Ectodermal cell (in vitro differentiated cells): ENCODE results near the gene SOAT2.

Experiments used
- H3K27ac ChIP-seq: 2 replicates; pipeline ENCODE4 v1.7.0; 2013; ENCODE audit warnings: mild to moderate bottlenecking, low read depth, low read length; ENCODE audit not compliant: insufficient read depth, poor library complexity, severe bottlenecking
- H3K27me3 ChIP-seq: 2 replicates; pipeline ENCODE4 v1.7.0; 2013; ENCODE audit warnings: mild to moderate bottlenecking, low read length; ENCODE audit not compliant: insufficient read depth, control insufficient read depth, poor library complexity, severe bottlenecking
- H3K36me3 ChIP-seq: one replicate; pipeline ENCODE4 v1.7.0; 2013; ENCODE audit warnings: low read length; ENCODE audit not compliant: control insufficient read depth, insufficient read depth
- H3K4me1 ChIP-seq: one replicate; pipeline ENCODE4 v1.7.0; 2013; ENCODE audit warnings: low read length; ENCODE audit not compliant: control insufficient read depth, insufficient read depth
- H3K4me3 ChIP-seq: 2 replicates; pipeline ENCODE4 v1.7.0; 2013; ENCODE audit warnings: low read depth, low read length, control low read depth; ENCODE audit not compliant: insufficient read depth
- H3K9me3 ChIP-seq: 2 replicates; pipeline ENCODE4 v1.7.0; 2013; ENCODE audit warnings: mild to moderate bottlenecking, low read length, moderate library complexity; ENCODE audit not compliant: control insufficient read depth
- WGBS, 2 experiments: methylation state at CpG; one replicate each; pipeline ENCODE4 v1.1.7; 2013; ENCODE audit warnings: missing lambda C conversion rate in 2 of 2; 5-methylcytosine and 5-hydroxymethylcytosine counted together

SOAT2 gene

DNA sequence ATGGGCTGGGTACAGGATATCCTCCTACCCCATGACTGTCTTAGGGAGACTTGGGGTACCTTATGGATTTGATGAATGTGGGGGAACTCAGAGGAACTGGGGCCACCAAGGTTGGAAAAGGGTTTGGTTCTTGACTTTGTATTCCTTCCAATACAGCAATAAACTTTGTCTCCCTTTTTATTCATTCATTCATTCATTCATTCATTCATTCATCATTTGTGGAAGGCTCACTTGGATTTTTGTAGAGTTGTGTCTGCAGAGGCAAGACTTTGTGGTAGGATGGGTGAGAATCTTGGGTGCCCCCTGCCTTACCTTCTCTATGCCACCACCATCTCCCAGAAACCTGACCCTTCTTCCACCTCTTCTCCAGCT lies 21.1 kb downstream of the SOAT2 start:
- Histone ChIP-seq H3K27ac (no peak overlapping the region), H3K36me3 (no peaks in the 10 kb centered on the region), H3K9me3 (no peaks in the 10 kb centered on the region), H3K27me3 (peaks cover 2% of the 10 kb centered on the region), H3K4me3 (no peak overlapping the region), H3K4me1 (no peaks in the 10 kb centered on the region)

GRCh38 chr12:53127169-53127568 lies 23.9 kb downstream of the SOAT2 start:
- H3K4me1 ChIP-seq, result no peaks in the 10 kb centered on the region
- WGBS, 2 experiments, result 87 to 88% methylated on average over 1 of the region's 1 CpG
- no peaks in the 10 kb centered on the region for H3K27me3 ChIP-seq
- no peaks in the 10 kb centered on the region for H3K9me3 ChIP-seq
- H3K36me3 ChIP-seq, result no peaks in the 10 kb centered on the region
- no peak overlapping the region for H3K4me3 ChIP-seq
- no peak overlapping the region for H3K27ac ChIP-seq

- no peaks in the 10 kb centered on the region for H3K9me3 ChIP-seq
- WGBS, 2 experiments, result 83 to 86% methylated on average over 10 of the region's 10 CpGs
- no peaks in the 10 kb centered on the region for H3K4me1 ChIP-seq
- H3K27me3 ChIP-seq, result no peaks in the 10 kb centered on the region
- H3K36me3 ChIP-seq, result no peaks in the 10 kb centered on the region
- H3K27ac ChIP-seq, result no peak overlapping the region
- no peak overlapping the region for H3K4me3 ChIP-seq
Observed at GRCh38 chr12:53128780-53129569, 25.7 kb downstream of the SOAT2 start.

DNA sequence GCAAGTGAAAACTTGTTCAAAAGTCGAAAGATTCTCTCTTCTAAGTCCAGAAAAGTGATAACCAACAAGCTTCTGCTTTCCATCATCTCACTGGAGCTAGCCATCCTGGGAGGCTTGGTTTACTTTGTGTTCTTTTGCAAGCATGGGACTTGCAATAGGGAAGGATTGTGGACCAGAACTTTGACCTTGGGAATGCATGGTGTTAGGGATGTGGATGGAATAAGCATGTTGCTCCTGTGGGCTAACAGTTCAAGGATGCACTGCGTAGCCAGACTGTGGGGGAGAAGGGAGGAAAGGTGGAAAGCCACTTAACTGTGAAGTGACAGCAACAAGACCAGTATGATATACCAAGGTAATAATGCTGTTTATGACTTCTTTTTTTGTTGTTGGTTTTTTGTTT lies 28.6 kb downstream of the SOAT2 start:
- WGBS, 2 experiments, result 92% methylated on average over 2 of the region's 2 CpGs
- H3K27me3 ChIP-seq, result no peaks in the 10 kb centered on the region
- H3K4me3 ChIP-seq, result no peak overlapping the region
- H3K4me1 ChIP-seq, result no peaks in the 10 kb centered on the region
- no peaks in the 10 kb centered on the region for H3K9me3 ChIP-seq
- H3K36me3 ChIP-seq, result no peaks in the 10 kb centered on the region
- no peak overlapping the region for H3K27ac ChIP-seq

DNA sequence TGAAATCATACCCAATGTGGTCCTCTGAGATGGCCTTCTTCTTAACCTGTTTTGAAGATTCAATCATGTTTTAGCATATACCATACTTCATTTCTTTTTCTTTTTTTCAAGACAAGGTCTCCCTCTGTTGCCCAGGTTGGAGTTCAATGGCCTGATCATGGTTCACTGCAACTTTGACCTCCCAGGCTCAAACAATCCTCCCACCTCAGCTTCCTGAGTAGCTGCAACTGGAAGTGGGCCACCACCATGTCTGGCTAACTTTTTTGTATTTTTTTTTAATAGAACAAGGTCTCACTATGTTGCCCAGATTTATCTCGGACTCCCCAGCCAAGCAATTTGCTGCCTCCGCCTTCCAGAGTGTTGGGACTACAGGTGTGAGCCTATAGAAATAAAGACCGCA lies 30.4 kb downstream of the SOAT2 start:
- WGBS, 2 experiments, result 91 to 96% methylated on average over 3 of the region's 3 CpGs
- no peaks in the 10 kb centered on the region for H3K4me1 ChIP-seq
- H3K4me3 ChIP-seq, result no peak overlapping the region
- no peaks in the 10 kb centered on the region for H3K9me3 ChIP-seq
- H3K36me3 ChIP-seq, result no peaks in the 10 kb centered on the region
- no peaks in the 10 kb centered on the region for H3K27me3 ChIP-seq
- H3K27ac ChIP-seq, result no peak overlapping the region

DNA sequence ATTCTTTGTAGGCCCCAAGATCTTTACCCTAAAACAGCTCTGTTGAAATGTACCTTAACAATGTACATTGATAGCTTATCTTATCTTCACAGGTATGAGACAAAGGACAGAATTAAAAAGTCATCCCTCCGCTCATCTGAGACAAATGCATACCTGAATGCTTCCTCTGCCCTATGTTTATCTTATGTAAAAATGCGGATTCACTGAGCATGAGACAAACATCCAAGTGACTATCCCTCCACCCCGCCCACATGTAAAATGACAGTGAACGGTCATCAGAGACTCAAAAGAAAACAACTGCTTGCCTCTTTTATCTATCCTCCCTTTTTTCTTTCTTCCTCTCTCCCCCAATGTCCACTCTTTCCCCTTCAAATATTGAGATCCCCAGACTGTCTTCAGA lies 40.1 kb downstream of the SOAT2 start:
- H3K4me1 ChIP-seq, result no peaks in the 10 kb centered on the region
- WGBS, 2 experiments, result 81 to 85% methylated on average over 4 of the region's 4 CpGs
- H3K4me3 ChIP-seq, result no peak overlapping the region
- H3K27me3 ChIP-seq, result no peaks in the 10 kb centered on the region
- H3K9me3 ChIP-seq, result no peaks in the 10 kb centered on the region
- H3K27ac ChIP-seq, result no peak overlapping the region
- no peaks in the 10 kb centered on the region for H3K36me3 ChIP-seq

DNA sequence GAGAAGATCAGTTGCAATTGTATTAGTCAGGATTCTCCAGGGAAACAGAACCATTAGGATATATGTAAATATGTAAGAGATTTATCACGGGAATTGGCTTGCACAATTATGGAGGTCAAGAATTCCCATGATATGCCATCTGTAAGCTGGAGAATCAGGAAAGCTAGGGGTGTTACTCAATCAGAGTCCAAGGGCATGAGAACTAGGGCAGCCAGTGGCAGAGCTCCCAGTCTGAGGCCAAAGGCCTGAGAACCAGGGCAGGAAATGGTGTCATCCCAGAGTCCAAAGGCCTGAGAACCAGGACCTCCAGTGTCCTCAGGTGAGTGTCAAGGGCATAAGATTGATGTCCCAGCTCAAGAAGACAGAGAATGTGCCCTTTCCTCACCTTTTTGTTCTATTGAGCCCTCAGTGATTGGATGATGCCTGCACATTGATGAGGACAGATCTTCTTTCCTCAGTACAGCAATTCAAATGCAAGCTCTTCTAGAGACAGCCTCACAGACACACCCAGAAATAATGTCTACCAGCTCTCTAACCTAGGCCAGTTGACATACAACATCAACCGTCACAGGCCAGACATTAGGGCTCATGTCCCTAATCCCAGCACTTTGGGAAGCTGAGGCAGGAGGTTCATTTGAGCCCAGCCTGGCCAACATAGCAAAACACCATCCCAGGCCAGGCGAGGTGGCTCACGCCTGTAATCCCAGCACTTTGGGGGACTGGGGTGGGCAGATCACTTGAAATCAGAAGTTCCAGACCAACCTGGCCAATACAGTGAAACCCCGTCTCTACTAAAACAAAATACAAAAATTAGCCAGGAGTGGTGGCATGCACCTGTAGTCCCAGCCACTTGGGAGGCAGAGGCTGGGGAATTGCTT lies 42.3 kb downstream of the SOAT2 start:
- Histone ChIP-seq H3K27me3 (no peaks in the 10 kb centered on the region), H3K4me1 (no peaks in the 10 kb centered on the region), H3K9me3 (no peaks in the 10 kb centered on the region), H3K36me3 (no peaks in the 10 kb centered on the region), H3K4me3 (no peak overlapping the region), H3K27ac (no peak overlapping the region)
- WGBS, 2 experiments, result 91 to 95% methylated on average over 5 of the region's 5 CpGs

DNA sequence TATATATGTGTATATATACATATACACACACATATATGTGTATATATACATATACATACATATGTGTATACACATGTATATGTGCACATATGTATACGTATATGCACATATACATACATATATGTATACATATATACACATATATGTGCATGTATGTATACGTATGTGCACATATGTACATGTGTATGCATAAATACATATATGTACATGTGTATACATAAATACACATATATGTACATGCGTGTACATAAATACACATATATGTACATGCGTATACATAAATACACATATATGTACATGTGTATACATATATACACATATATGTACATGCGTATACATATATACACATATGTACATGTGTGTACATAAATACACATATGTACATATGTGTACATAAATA lies 43.9 kb downstream of the SOAT2 start:
- no peak overlapping the region for H3K4me3 ChIP-seq
- H3K27ac ChIP-seq, result no peak overlapping the region
- H3K36me3 ChIP-seq, result no peaks in the 10 kb centered on the region
- H3K27me3 ChIP-seq, result no peaks in the 10 kb centered on the region
- WGBS, 2 experiments, result 85% methylated on average over 2 of the region's 5 CpGs; no CpG with 5 or more reads in 1 of the 2 experiments
- no peaks in the 10 kb centered on the region for H3K4me1 ChIP-seq
- no peaks in the 10 kb centered on the region for H3K9me3 ChIP-seq

DNA sequence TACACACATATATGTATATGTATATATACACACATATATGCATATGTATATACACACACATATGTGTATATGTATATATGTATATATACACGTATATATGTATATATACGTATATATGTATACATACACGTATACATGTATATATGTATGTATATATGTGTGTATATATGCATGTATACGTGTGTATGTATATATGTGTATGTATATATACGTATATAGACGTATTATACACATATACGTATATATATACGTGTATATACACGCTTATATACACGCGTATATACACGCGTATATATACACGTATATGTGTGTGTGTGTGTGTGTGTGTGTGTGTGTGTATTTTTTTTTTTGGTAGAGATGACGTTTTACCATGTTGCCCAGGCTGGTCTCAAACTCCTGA lies 44.4 kb downstream of the SOAT2 start:
- H3K27ac ChIP-seq, result no peak overlapping the region
- no peak overlapping the region for H3K4me3 ChIP-seq
- no peaks in the 10 kb centered on the region for H3K27me3 ChIP-seq
- no peaks in the 10 kb centered on the region for H3K4me1 ChIP-seq
- H3K9me3 ChIP-seq, result no peaks in the 10 kb centered on the region
- H3K36me3 ChIP-seq, result no peaks in the 10 kb centered on the region
- 89 to 100% methylated on average over 3 to 8 of the region's 15 CpGs for WGBS, 2 experiments

DNA sequence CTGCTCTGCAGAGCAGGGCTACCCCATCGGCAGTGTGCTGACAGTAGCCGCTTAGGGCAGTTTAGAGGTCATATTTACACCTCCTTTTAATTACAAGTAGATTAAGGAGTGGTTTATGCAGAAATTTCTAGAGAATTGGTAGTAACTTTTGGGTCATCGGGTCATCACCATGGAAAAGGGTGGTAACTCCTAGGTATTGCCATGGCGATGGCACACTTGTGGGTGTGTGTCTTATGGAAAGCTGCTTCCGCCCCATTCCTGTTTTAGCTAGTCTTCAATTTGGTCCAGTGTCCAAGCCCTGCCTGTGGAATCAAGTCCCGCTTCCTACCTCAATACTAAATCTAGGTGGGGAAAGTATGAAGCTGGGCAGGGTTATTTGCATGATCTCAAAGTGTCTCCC lies 47.8 kb downstream of the SOAT2 start:
- Histone ChIP-seq H3K4me1 (no peaks in the 10 kb centered on the region), H3K9me3 (no peaks in the 10 kb centered on the region), H3K27ac (no peak overlapping the region), H3K36me3 (no peaks in the 10 kb centered on the region), H3K4me3 (no peak overlapping the region), H3K27me3 (no peaks in the 10 kb centered on the region)
- 95 to 99% methylated on average over 4 to 6 of the region's 6 CpGs for WGBS, 2 experiments
